ENCODE data around the gene C11orf16. TPM values are rescaled to one million over a fixed set of nuclear protein-coding genes. Genes with fewer than 3 reads are reported as not detected.

The C11orf16 gene
- polyA plus RNA-seq, 1 of the 3 experiments (the other 2 are of a cell fraction) = not detected

- no peak overlapping the region for H3K9ac ChIP-seq
- no peaks in the 10 kb centered on the region for H3K9me2 ChIP-seq
- H3K9me3 ChIP-seq = no peaks in the 10 kb centered on the region
- H3K4me2 ChIP-seq = peak overlapping the region; percentile 72
- peaks cover 5% of the 10 kb centered on the region; the same call in 1 of the 2 replicates for H4K20me1 ChIP-seq (ENCODE audit: insufficient read depth)
- CTCF ChIA-PET = interaction anchor here (0.5 to 2.6 kb wide), 25 partner anchors 9 to 473 kb away, joined by 3 to 32 read pairs (median 5); partner anchors contain the start of genes ASCL3, NRIP3 and TMEM9B
- no peaks in the 10 kb centered on the region for H3K27me3 ChIP-seq (ENCODE audit: insufficient read depth)
- H3F3A ChIP-seq (replicated peaks; ENCODE audit: insufficient read depth) = peaks cover 29% of the 10 kb centered on the region
- peaks cover 21 to 27% of the 10 kb centered on the region in 2 experiments for H3K4me1 ChIP-seq (ENCODE audit: control insufficient read depth in 1 of 2, insufficient read depth in 2 of 2, low read depth in 1 of 2, low read length in 1 of 2)
- peaks cover 44% of the 10 kb centered on the region for H3K79me2 ChIP-seq (ENCODE audit: insufficient read depth)
- no peak overlapping the region for H2AFZ ChIP-seq (ENCODE audit: low read depth)
- peak overlapping the region in 1 of 2 experiments; percentile 24; a peak in 1 of 4 replicates for H3K4me3 ChIP-seq (ENCODE audit: low read depth in 2 of 2, low read length in 1 of 2)
- no peak for DNase-seq
- POLR2A ChIA-PET = interaction anchor here (0.7 kb wide), 1 partner anchor 255 kb away, joined by 3 read pairs; no protein-coding TSS in a partner anchor
- H3K27ac ChIP-seq (ENCODE audit: low read depth in 2 of 2, low read length in 1 of 2) = no peak overlapping the region; a peak in 1 of 4 replicates
- TF ChIP-seq EZH2phosphoT487 (IDR thresholded peaks at IDR 0.05; ENCODE audit: borderline replicate concordance, low read depth) (no peak), CTCF (IDR thresholded peaks at IDR 0.05) (no peak; the same call in 1 of the 2 replicates), TEAD4 (IDR thresholded peaks at IDR 0.05; ENCODE audit: borderline replicate concordance, insufficient read depth) (no peak), TCF12 (IDR thresholded peaks at IDR 0.05) (no peak), RAD21 (IDR thresholded peaks at IDR 0.05; ENCODE audit: low read length) (no peak), FOXJ3 (CRISPR knock-in tag; IDR thresholded peaks at IDR 0.05) (no peak), NFIC (IDR thresholded peaks at IDR 0.05; ENCODE audit: borderline replicate concordance) (no peak), ELF1 (IDR thresholded peaks at IDR 0.05) (no peak), MXI1 (IDR thresholded peaks at IDR 0.05; ENCODE audit: low read depth, low read length) (no peak)
- peaks cover 35% of the 10 kb centered on the region in 2 experiments for H3K36me3 ChIP-seq (replicated peaks in 1 of 2; ENCODE audit: control insufficient read depth in 1 of 2, insufficient read depth in 2 of 2, low read length in 1 of 2)
- WGBS (ENCODE audit: low lambda C conversion rate) = 68% methylated on average over 4 of the region's 4 CpGs
Measured at GRCh38 chr11:8914661-8915018, 18.1 kb downstream of the C11orf16 start.

GRCh38 chr11:8913961-8914660, 18.6 kb downstream of the C11orf16 start:
- H3K9ac ChIP-seq = peak overlapping the region; percentile 28; the same call in 1 of the 2 replicates
- H4K20me1 ChIP-seq (ENCODE audit: insufficient read depth) = peaks cover 5% of the 10 kb centered on the region; the same call in 1 of the 2 replicates
- peaks cover 34% of the 10 kb centered on the region for H3F3A ChIP-seq (replicated peaks; ENCODE audit: insufficient read depth)
- POLR2A ChIA-PET = interaction anchor here (0.7 kb wide), 1 partner anchor 224 kb away, joined by 3 read pairs; no protein-coding TSS in a partner anchor
- peaks cover 31% of the 10 kb centered on the region in 2 experiments for H3K36me3 ChIP-seq (replicated peaks in 1 of 2; ENCODE audit: control insufficient read depth in 1 of 2, insufficient read depth in 2 of 2, low read length in 1 of 2)
- CTCF ChIA-PET = interaction anchor here (0.6 to 2.6 kb wide), 24 partner anchors 10 to 352 kb away, joined by 3 to 32 read pairs (median 5); partner anchors contain the start of genes ASCL3, C11orf16, NRIP3 and TMEM9B
- H3K79me2 ChIP-seq (ENCODE audit: insufficient read depth) = peaks cover 44% of the 10 kb centered on the region
- 43% methylated on average over 9 of the region's 9 CpGs for WGBS (ENCODE audit: low lambda C conversion rate)
- TF ChIP-seq GATA2 (CRISPR knock-in tag; IDR thresholded peaks at IDR 0.05) (no peak), EP300 (IDR thresholded peaks at IDR 0.05; ENCODE audit: borderline replicate concordance in 1 of 2, low read depth in 1 of 2, low read length in 1 of 2) (no peak), SIN3A (IDR thresholded peaks at IDR 0.05; ENCODE audit: borderline replicate concordance, low read depth, low read length) (0 out of 2 replicates have a peak, but pooled peaks have one; percentile 36), RAD21 (IDR thresholded peaks at IDR 0.05; ENCODE audit: low read length) (peak; percentile 87), MXI1 (IDR thresholded peaks at IDR 0.05; ENCODE audit: low read depth, low read length) (0 out of 2 replicates have a peak, but pooled peaks have one; percentile 37), CTCF (IDR thresholded peaks at IDR 0.05) (peak; percentile 78), RFX5 (IDR thresholded peaks at IDR 0.05; ENCODE audit: low read length) (no peak), YY1 (IDR thresholded peaks at IDR 0.05; ENCODE audit: low read depth) (no peak), SMC3 (IDR thresholded peaks at IDR 0.05; ENCODE audit: low read depth, low read length) (peak; percentile 82), MAX (IDR thresholded peaks at IDR 0.05; ENCODE audit: low read depth) (peak; percentile 32; the same call in 1 of the 2 replicates), RCOR1 (IDR thresholded peaks at IDR 0.05; ENCODE audit: low read length) (0 out of 2 replicates have a peak, but pooled peaks have one; percentile 12), GABPA (IDR thresholded peaks at IDR 0.05; ENCODE audit: low read depth) (no peak)
- DNase-seq = peak; percentile 67
- H3K4me1 ChIP-seq (ENCODE audit: control insufficient read depth in 1 of 2, insufficient read depth in 2 of 2, low read depth in 1 of 2, low read length in 1 of 2) = peaks cover 22 to 29% of the 10 kb centered on the region in 2 experiments
- H3K4me3 ChIP-seq (ENCODE audit: low read depth in 2 of 2, low read length in 1 of 2) = peak overlapping the region in 1 of 2 experiments; percentile 24; a peak in 1 of 4 replicates
- no peaks in the 10 kb centered on the region for H3K27me3 ChIP-seq (ENCODE audit: insufficient read depth)
- no peaks in the 10 kb centered on the region for H3K9me3 ChIP-seq
- H3K9me2 ChIP-seq = no peaks in the 10 kb centered on the region
- 0 out of 2 replicates have a peak overlapping the region, but pooled peaks have one; percentile 32 for H2AFZ ChIP-seq (ENCODE audit: low read depth)
- H3K4me2 ChIP-seq = peak overlapping the region; percentile 72
- H3K27ac ChIP-seq (ENCODE audit: low read depth in 2 of 2, low read length in 1 of 2) = peak overlapping the region in 1 of 2 experiments; percentile 48; a peak in 3 of 4 replicates
